Muscle layer of duodenum (tissue), 2 donors: ENCODE data around the gene SLC9A3.

Experiments
- H3K27ac ChIP-seq: one replicate; pipeline ENCODE4 v1.7.0; 2013; ENCODE audit warnings: mild to moderate bottlenecking, low read length
- H3K27me3 ChIP-seq: one replicate; pipeline ENCODE4 v1.7.0; 2013; ENCODE audit warnings: low read depth, mild to moderate bottlenecking, control low read depth, low read length
- H3K36me3 ChIP-seq, 2 donors: one replicate each; pipeline ENCODE4 v1.7.0; 2013; ENCODE audit warnings: low read length in 2 of 2, control low read depth in 1 of 2, mild to moderate bottlenecking in 1 of 2; ENCODE audit not compliant: insufficient read depth in 2 of 2, control insufficient read depth in 1 of 2
- H3K4me1 ChIP-seq, 2 donors: one replicate each; pipeline ENCODE4 v1.7.0; 2013; ENCODE audit warnings: low read length in 2 of 2, mild to moderate bottlenecking in 2 of 2, control low read depth in 1 of 2, moderate library complexity in 1 of 2; ENCODE audit not compliant: insufficient read depth in 2 of 2, control insufficient read depth in 1 of 2
- H3K4me3 ChIP-seq, 2 donors: one replicate each; pipeline ENCODE4 v1.7.0; 2013; ENCODE audit warnings: low read length in 2 of 2, low read depth in 1 of 2, mild to moderate bottlenecking in 1 of 2
- H3K9me3 ChIP-seq, 2 donors: one replicate each; pipeline ENCODE4 v1.7.0; 2013; ENCODE audit warnings: low read length in 2 of 2, control low read depth in 1 of 2, mild to moderate bottlenecking in 1 of 2; ENCODE audit not compliant: control insufficient read depth in 1 of 2
- donor health status: healthy.

Gene SLC9A3

GRCh38 chr5:437281-437771, 86.9 kb downstream of the SLC9A3 start:
- Histone ChIP-seq H3K4me3 (no peak overlapping the region), H3K36me3 (no peaks in the 10 kb centered on the region), H3K27me3 (no peaks in the 10 kb centered on the region), H3K4me1 (peaks cover 4 to 5% of the 10 kb centered on the region in 2 donors), H3K9me3 (no peaks in the 10 kb centered on the region), H3K27ac (no peak overlapping the region)

- Histone ChIP-seq H3K4me3 (no peak overlapping the region), H3K4me1 (no peaks in the 10 kb centered on the region), H3K36me3 (no peaks in the 10 kb centered on the region), H3K27me3 (no peaks in the 10 kb centered on the region), H3K9me3 (no peaks in the 10 kb centered on the region), H3K27ac (no peak overlapping the region)
Observed at GRCh38 chr5:436641-436975, 87.6 kb downstream of the SLC9A3 start.

DNA sequence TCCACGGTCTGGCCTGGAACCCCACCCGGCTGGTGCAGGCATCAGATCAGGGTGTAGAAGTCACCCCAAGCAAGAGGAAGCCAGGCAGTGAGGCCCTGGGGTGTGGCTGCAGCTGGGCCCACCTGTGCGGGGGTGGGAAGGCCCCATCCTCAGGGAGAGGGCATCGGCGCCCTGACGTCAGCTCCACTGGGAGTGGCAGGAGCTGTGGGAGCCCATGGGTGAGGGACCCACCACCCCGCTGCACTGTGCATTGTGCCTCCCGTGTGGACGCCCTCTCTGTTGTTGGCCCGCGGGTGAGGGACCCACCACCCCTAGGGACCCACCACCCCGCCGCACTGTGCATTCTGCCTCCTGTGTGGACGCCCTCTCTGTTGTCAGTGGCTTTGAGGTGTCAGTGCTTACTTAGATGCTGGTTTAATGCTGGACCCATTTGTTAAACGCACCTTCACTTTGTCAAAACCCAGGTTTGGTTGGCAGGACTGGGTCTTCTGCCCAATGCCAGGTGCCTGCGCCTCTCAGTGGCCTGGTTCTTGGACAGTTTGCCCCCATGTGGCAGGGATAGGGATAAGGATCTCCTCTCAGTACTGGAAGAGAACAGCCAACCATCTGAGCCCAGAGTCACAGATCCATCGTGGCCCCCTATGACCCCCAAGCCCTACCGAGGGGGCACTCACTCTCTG, 88.1 kb downstream of the SLC9A3 start:
- Histone ChIP-seq H3K27me3 (no peaks in the 10 kb centered on the region), H3K4me1 (no peaks in the 10 kb centered on the region), H3K4me3 (no peak overlapping the region), H3K36me3 (no peaks in the 10 kb centered on the region), H3K9me3 (no peaks in the 10 kb centered on the region), H3K27ac (no peak overlapping the region)

DNA sequence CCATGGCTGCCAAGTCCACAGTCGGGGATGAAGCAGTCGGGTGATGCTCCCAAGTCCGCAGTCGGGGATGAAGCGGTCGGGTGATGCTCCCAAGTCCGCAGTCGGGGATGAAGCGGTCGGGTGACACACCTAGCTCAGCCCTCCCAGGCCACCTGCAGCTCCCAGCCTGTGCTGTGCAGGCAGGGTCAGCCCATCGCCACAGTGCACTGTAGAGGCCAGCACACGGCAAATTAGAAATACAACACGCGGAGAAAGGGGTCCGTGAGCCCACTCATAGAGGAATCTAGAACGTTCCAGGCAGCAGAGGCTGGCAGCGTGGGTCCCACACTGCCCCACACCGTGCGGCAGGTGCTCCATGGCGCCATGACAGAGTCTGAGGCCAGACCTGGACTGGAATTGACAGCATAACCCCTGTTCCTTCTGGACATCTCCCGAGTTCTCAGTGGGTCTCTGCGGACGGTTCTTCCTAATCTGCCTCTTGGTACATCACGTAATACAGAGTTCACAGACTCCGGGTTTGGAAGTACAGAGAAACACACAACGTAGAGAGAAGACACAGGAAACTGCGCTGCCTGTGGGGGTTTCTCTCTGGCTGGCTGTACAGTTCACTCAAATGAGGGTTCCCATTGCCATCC, 89.0 kb downstream of the SLC9A3 start:
- H3K36me3 ChIP-seq, result no peaks in the 10 kb centered on the region
- no peak overlapping the region for H3K4me3 ChIP-seq
- H3K27ac ChIP-seq, result no peak overlapping the region
- H3K27me3 ChIP-seq, result no peaks in the 10 kb centered on the region
- no peaks in the 10 kb centered on the region for H3K4me1 ChIP-seq
- no peaks in the 10 kb centered on the region for H3K9me3 ChIP-seq

DNA sequence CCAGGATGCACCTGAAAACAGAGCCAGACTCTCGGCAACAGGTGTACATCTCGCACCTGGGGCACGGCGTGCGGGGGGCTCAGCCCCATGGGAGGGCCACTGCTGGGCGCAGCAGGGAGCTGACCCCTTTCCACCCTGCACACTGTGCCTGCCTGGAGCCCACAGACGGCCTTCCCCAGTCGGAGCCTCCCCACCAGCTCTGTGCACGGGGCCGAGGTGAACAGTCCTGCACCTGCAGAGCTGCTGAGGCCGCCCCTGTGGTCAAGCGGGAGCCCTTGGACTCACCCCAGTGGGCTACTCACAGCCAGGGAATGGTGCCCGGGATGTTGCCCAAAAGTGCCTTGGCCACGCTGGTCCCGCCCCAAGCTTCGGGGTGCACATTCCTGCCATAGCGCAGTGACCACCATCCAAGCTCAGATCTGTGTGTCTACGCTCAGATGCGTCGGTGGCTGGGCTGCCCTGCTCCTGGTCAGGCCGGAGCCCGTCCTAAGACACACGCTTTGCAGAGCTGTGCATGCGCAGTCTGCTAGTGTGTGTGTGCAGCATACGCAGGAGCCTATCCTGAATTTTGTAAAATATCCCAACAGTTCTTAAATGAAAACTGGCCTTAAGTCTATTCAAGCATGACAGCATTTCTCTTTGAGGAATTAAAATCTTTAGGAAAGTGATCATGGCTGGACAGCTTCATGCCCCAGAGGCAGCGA, 89.7 kb downstream of the SLC9A3 start:
- Histone ChIP-seq H3K36me3 (no peaks in the 10 kb centered on the region), H3K27ac (no peak overlapping the region), H3K4me3 (no peak overlapping the region), H3K9me3 (no peaks in the 10 kb centered on the region), H3K27me3 (no peaks in the 10 kb centered on the region), H3K4me1 (peaks cover 2 to 4% of the 10 kb centered on the region in 2 donors)

- Histone ChIP-seq H3K36me3 (no peaks in the 10 kb centered on the region), H3K4me3 (no peak overlapping the region), H3K27ac (no peak overlapping the region), H3K27me3 (no peaks in the 10 kb centered on the region), H3K9me3 (no peaks in the 10 kb centered on the region), H3K4me1 (peaks cover 4% of the 10 kb centered on the region in 2 donors)
Observed at GRCh38 chr5:433836-434235, 90.4 kb downstream of the SLC9A3 start.

- peaks cover 4% of the 10 kb centered on the region in 2 donors for H3K4me1 ChIP-seq
Observed at GRCh38 chr5:432928-433791, 91.1 kb downstream of the SLC9A3 start.

GRCh38 chr5:432201-432927, 91.9 kb downstream of the SLC9A3 start:
- Histone ChIP-seq H3K27ac (no peak overlapping the region), H3K36me3 (no peaks in the 10 kb centered on the region), H3K27me3 (no peaks in the 10 kb centered on the region), H3K4me3 (no peak overlapping the region), H3K9me3 (no peaks in the 10 kb centered on the region), H3K4me1 (peaks cover 4% of the 10 kb centered on the region in 2 donors)

More at GRCh38 chr5:432928-433791, 91.1 kb downstream of the SLC9A3 start:
- Histone ChIP-seq H3K27ac (no peak overlapping the region), H3K4me3 (no peak overlapping the region), H3K36me3 (no peaks in the 10 kb centered on the region), H3K27me3 (no peaks in the 10 kb centered on the region), H3K9me3 (no peaks in the 10 kb centered on the region)

DNA sequence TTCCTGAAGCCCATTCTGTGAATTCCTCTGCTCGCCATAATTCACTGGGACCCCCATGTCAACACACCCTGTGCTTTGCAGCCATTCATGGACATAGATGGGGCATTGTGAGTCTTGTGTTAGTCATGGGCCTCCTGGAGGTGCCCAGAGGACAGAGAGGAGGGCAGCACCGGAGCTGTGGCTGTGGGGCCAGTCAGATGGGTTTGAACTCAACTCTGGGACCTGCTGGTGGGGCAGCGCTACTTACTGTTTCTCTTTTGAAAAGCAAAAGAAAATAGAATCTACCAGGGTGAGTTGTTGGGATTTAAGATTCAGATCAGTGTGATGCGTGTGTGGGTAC, 92.6 kb downstream of the SLC9A3 start:
- Histone ChIP-seq H3K27me3 (no peaks in the 10 kb centered on the region), H3K4me1 (peaks cover 4% of the 10 kb centered on the region in 2 donors), H3K27ac (no peak overlapping the region), H3K4me3 (no peak overlapping the region), H3K9me3 (no peaks in the 10 kb centered on the region), H3K36me3 (no peaks in the 10 kb centered on the region)

DNA sequence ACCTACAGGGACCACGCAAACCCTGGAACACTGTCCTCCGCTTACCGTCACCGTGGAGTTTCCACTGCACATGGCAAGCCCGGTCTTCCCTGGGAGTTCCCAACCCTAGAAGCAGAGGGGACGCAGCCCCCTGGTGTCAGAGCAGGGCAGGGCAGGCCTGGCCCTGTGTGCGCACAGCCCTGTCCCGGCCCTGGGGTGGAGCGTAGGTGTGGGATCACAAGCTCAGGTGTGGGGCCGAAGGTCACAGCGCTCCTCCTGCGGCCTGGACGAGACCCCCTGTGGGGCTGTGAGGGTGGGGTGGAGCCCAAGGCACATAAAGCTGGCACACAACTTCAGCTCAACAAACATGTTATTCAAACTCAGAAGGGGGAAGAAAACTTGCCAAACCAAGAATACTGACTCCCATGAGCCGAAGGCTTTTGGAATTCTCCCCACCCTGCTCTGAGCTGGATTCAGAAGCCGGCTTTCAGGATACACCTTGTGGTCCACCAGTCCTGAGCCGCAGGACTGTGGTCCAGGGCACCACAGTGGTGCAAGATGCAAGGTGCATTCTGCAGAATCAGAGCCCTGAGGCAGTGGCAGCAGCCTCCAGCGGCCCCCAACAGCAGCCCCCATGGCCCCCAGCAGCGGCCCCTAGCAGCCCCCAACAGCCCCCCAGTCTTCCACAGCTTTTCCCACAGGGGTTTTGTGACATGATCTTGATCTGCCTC, 93.1 kb downstream of the SLC9A3 start:
- Histone ChIP-seq H3K4me1 (peaks cover 4% of the 10 kb centered on the region in 2 donors), H3K27ac (no peak overlapping the region), H3K36me3 (no peaks in the 10 kb centered on the region), H3K4me3 (no peak overlapping the region), H3K9me3 (no peaks in the 10 kb centered on the region), H3K27me3 (no peaks in the 10 kb centered on the region)
